Renal cortex interstitium (tissue), 15 donors: Measurements from ENCODE around the gene CD81. TPM values are rescaled to one million over a fixed set of nuclear protein-coding genes. Genes with fewer than 3 reads are reported as not detected.
A peak's percentile ranks its signal among the peaks of the same experiment; 100 is the strongest.
"Not testable (repeated sequence)": the region's sequence is repeated elsewhere in the genome, so short reads cannot be mapped to it uniquely, and the experiment has no call there.

Experiments
- DNase-seq, 11 donors: peaks; one replicate each; pipeline ENCODE4 v3.0.0-alpha.2; 2013; ENCODE audit warnings: low read depth in 9 of 11, low spot score in 4 of 11; ENCODE audit errors: extremely low read depth in 1 of 11
- long read RNA-seq, 16 experiments: transcript quantifications; one replicate each; lab custom pipeline, GENCODE V29; 2026
- polyA plus RNA-seq, 3 donors: library from polyadenylated mRNA; unstranded; fragments of 120-200 nt; gene quantifications; one replicate each; pipeline ENCODE4 v1.2.1, GENCODE V29; 2013; ENCODE audit not compliant: insufficient read length in 3 of 3

Gene CD81
- 100 to 1,000 TPM; 528 to 587 (median 583) TPM for polyA plus RNA-seq
- long read RNA-seq, donor 1, transcript CD81-204 (5 exons, 940 nt), result minor isoform, 14 of 299 reads
- long read RNA-seq, donor 1, transcript CD81-201 (8 exons, 1,520 nt), result major isoform, 260 of 299 reads
- long read RNA-seq, donor 1, partial matches to known transcripts, result 8 of 299 reads
- long read RNA-seq, donor 1, other reads (novel, unspliced or antisense), result 12 of 299 reads
- long read RNA-seq, donor 2, transcript CD81-204 (5 exons, 940 nt), result minor isoform, 8 of 412 reads
- long read RNA-seq, donor 2, transcript CD81-201 (8 exons, 1,520 nt), result major isoform, 260 of 412 reads
- long read RNA-seq, donor 2, partial matches to known transcripts, result 128 of 412 reads
- long read RNA-seq, donor 2, other reads (novel, unspliced or antisense), result 11 of 412 reads
- long read RNA-seq, donor 3, transcript CD81-207 (6 exons, 890 nt), result minor isoform, 15 of 832 reads
- long read RNA-seq, donor 3, transcript CD81-204 (5 exons, 940 nt), result minor isoform, 32 of 832 reads
- long read RNA-seq, donor 3, transcript CD81-206 (2 exons, 898 nt), result minor isoform, 10 of 832 reads
- long read RNA-seq, donor 3, transcript CD81-201 (8 exons, 1,520 nt), result major isoform, 498 of 832 reads
- long read RNA-seq, donor 3, partial matches to known transcripts, result 247 of 832 reads
- long read RNA-seq, donor 3, other reads (novel, unspliced or antisense), result 29 of 832 reads
- long read RNA-seq, donor 4, transcript CD81-204 (5 exons, 940 nt), result minor isoform, 50 of 472 reads
- long read RNA-seq, donor 4, transcript CD81-206 (2 exons, 898 nt), result minor isoform, 7 of 472 reads
- long read RNA-seq, donor 4, transcript CD81-207 (6 exons, 890 nt), result minor isoform, 15 of 472 reads
- long read RNA-seq, donor 4, transcript CD81-201 (8 exons, 1,520 nt), result major isoform, 227 of 472 reads
- long read RNA-seq, donor 4, partial matches to known transcripts, result 158 of 472 reads
- long read RNA-seq, donor 4, other reads (novel, unspliced or antisense), result 11 of 472 reads
- long read RNA-seq, donor 5, result 0 reads
- long read RNA-seq, donor 6, transcript CD81-206 (2 exons, 898 nt), result minor isoform, 6 of 513 reads
- long read RNA-seq, donor 6, transcript CD81-201 (8 exons, 1,520 nt), result major isoform, 260 of 513 reads
- long read RNA-seq, donor 6, transcript CD81-204 (5 exons, 940 nt), result minor isoform, 26 of 513 reads
- long read RNA-seq, donor 6, transcript CD81-207 (6 exons, 890 nt), result minor isoform, 8 of 513 reads
- long read RNA-seq, donor 6, partial matches to known transcripts, result 189 of 513 reads
- long read RNA-seq, donor 6, other reads (novel, unspliced or antisense), result 21 of 513 reads
- long read RNA-seq, donor 7, transcript CD81-207 (6 exons, 890 nt), result minor isoform, 9 of 599 reads
- long read RNA-seq, donor 7, transcript CD81-201 (8 exons, 1,520 nt), result major isoform, 282 of 599 reads
- long read RNA-seq, donor 7, transcript CD81-204 (5 exons, 940 nt), result minor isoform, 25 of 599 reads
- long read RNA-seq, donor 7, transcript CD81-206 (2 exons, 898 nt), result minor isoform, 8 of 599 reads
- long read RNA-seq, donor 7, partial matches to known transcripts, result 261 of 599 reads
- long read RNA-seq, donor 7, other reads (novel, unspliced or antisense), result 13 of 599 reads
- long read RNA-seq, donor 8, transcript CD81-206 (2 exons, 898 nt), result minor isoform, 11 of 545 reads
- long read RNA-seq, donor 8, transcript CD81-204 (5 exons, 940 nt), result minor isoform, 8 of 545 reads
- long read RNA-seq, donor 8, transcript CD81-201 (8 exons, 1,520 nt), result major isoform, 464 of 545 reads
- long read RNA-seq, donor 8, partial matches to known transcripts, result 32 of 545 reads
- long read RNA-seq, donor 8, other reads (novel, unspliced or antisense), result 24 of 545 reads
- long read RNA-seq, donor 9, transcript CD81-207 (6 exons, 890 nt), result minor isoform, 21 of 449 reads
- long read RNA-seq, donor 9, transcript CD81-204 (5 exons, 940 nt), result minor isoform, 38 of 449 reads
- long read RNA-seq, donor 9, transcript CD81-206 (2 exons, 898 nt), result minor isoform, 9 of 449 reads
- long read RNA-seq, donor 9, transcript CD81-201 (8 exons, 1,520 nt), result major isoform, 307 of 449 reads
- long read RNA-seq, donor 9, partial matches to known transcripts, result 56 of 449 reads
- long read RNA-seq, donor 9, other reads (novel, unspliced or antisense), result 11 of 449 reads
- long read RNA-seq, donor 10, transcript CD81-204 (5 exons, 940 nt), result minor isoform, 26 of 504 reads
- long read RNA-seq, donor 10, transcript CD81-207 (6 exons, 890 nt), result minor isoform, 10 of 504 reads
- long read RNA-seq, donor 10, transcript CD81-206 (2 exons, 898 nt), result minor isoform, 10 of 504 reads
- long read RNA-seq, donor 10, transcript CD81-201 (8 exons, 1,520 nt), result major isoform, 288 of 504 reads
- long read RNA-seq, donor 10, partial matches to known transcripts, result 140 of 504 reads
- long read RNA-seq, donor 10, other reads (novel, unspliced or antisense), result 25 of 504 reads
- long read RNA-seq, donor 11, transcript CD81-201 (8 exons, 1,520 nt), result major isoform, 206 of 360 reads
- long read RNA-seq, donor 11, transcript CD81-207 (6 exons, 890 nt), result minor isoform, 22 of 360 reads
- long read RNA-seq, donor 11, transcript CD81-204 (5 exons, 940 nt), result minor isoform, 44 of 360 reads
- long read RNA-seq, donor 11, transcript CD81-206 (2 exons, 898 nt), result minor isoform, 8 of 360 reads
- long read RNA-seq, donor 11, partial matches to known transcripts, result 66 of 360 reads
- long read RNA-seq, donor 11, other reads (novel, unspliced or antisense), result 13 of 360 reads
- long read RNA-seq, donor 12, transcript CD81-201 (8 exons, 1,520 nt), result major isoform, 123 of 214 reads
- long read RNA-seq, donor 12, partial matches to known transcripts, result 80 of 214 reads
- long read RNA-seq, donor 12, other reads (novel, unspliced or antisense), result 7 of 214 reads
- long read RNA-seq, donor 13, result 0 reads
- long read RNA-seq, donor 14, transcript CD81-206 (2 exons, 898 nt), result minor isoform, 8 of 428 reads
- long read RNA-seq, donor 14, transcript CD81-204 (5 exons, 940 nt), result minor isoform, 16 of 428 reads
- long read RNA-seq, donor 14, transcript CD81-201 (8 exons, 1,520 nt), result major isoform, 284 of 428 reads
- long read RNA-seq, donor 14, transcript CD81-207 (6 exons, 890 nt), result minor isoform, 7 of 428 reads
- long read RNA-seq, donor 14, partial matches to known transcripts, result 98 of 428 reads
- long read RNA-seq, donor 14, other reads (novel, unspliced or antisense), result 13 of 428 reads
- long read RNA-seq, donor 15, transcript CD81-207 (6 exons, 890 nt), result minor isoform, 8 of 218 reads
- long read RNA-seq, donor 15, transcript CD81-204 (5 exons, 940 nt), result minor isoform, 17 of 218 reads
- long read RNA-seq, donor 15, transcript CD81-214 (4 exons, 425 nt), result minor isoform, 5 of 218 reads
- long read RNA-seq, donor 15, transcript CD81-201 (8 exons, 1,520 nt), result major isoform, 164 of 218 reads
- long read RNA-seq, donor 15, partial matches to known transcripts, result 17 of 218 reads
- long read RNA-seq, donor 15, other reads (novel, unspliced or antisense), result 5 of 218 reads
- long read RNA-seq, donor 16, full-length matches to known transcripts, result 964 of 1,254 reads
- long read RNA-seq, donor 16, partial matches to known transcripts, result 238 of 1,254 reads
- long read RNA-seq, donor 16, other reads (novel, unspliced or antisense), result 52 of 1,254 reads

- peak in 1 of 11 donors; percentile 52 for DNase-seq
These were observed at the start of gene CD81 for GRCh38 chr11:2376751-2377451. Gene CD81 (plus strand): TSS chr11:2377310. CDS start chr11:2377550, 240 bp downstream.

- DNase-seq, result no peak
These were observed 49.1 kb upstream of the CD81 start for GRCh38 chr11:2328021-2328420.

- DNase-seq, result no peak
These were observed 48.3 kb upstream of the CD81 start for GRCh38 chr11:2328656-2329354.

GRCh38 chr11:2329551-2329950, 47.6 kb upstream of the CD81 start:
- DNase-seq, result no peak

GRCh38 chr11:2330696-2331095, 46.4 kb upstream of the CD81 start:
- no peak for DNase-seq

- no peak for DNase-seq
These were observed 45.7 kb upstream of the CD81 start for GRCh38 chr11:2331404-2331803.

GRCh38 chr11:2332569-2332968, 44.5 kb upstream of the CD81 start:
- not testable (repeated sequence) for DNase-seq

- DNase-seq, result not testable (repeated sequence)
These were observed 43.5 kb upstream of the CD81 start for GRCh38 chr11:2333486-2334205.

- DNase-seq, result not testable (repeated sequence)
These were observed 41.8 kb upstream of the CD81 start for GRCh38 chr11:2335286-2335685.

GRCh38 chr11:2338760-2339159, 38.4 kb upstream of the CD81 start:
- DNase-seq, result not testable (repeated sequence)

GRCh38 chr11:2342557-2342956, 34.6 kb upstream of the CD81 start:
- DNase-seq, result no peak

GRCh38 chr11:2342981-2343380, 34.1 kb upstream of the CD81 start:
- no peak for DNase-seq

GRCh38 chr11:2343502-2343901, 33.6 kb upstream of the CD81 start:
- no peak for DNase-seq
